PC-3 (cell line): ENCODE data around the gene FAM216B. TPM values are rescaled to one million over a fixed set of nuclear protein-coding genes. Genes with fewer than 3 reads are reported as not detected.
A peak's percentile ranks its signal among the peaks of the same experiment; 100 is the strongest.
"Not testable (repeated sequence)": the region's sequence is repeated elsewhere in the genome, so short reads cannot be mapped to it uniquely, and the experiment has no call there.

Source experiments
- ATAC-seq: fragments of 200-7000 bp; cut with Tn5 transposase; 2 replicates; pipeline ENCODE4 v1.9.1; 2020; ENCODE audit warnings: mild to moderate bottlenecking, moderate library complexity
- BruUV-seq: library from RNA; stranded (reverse); fragments of 400-500 nt; replicated peaks from 2 replicates; lab custom pipeline; 2021; lab: Mats Ljungman, UMichigan
- CTCF ChIA-PET: fragments of 300-600 bp; sonication (Branson Sonifier 250); formaldehyde crosslinking; loops from one replicate; lab custom pipeline; 2022; ENCODE audit warnings: antibody characterized with exemption; lab: Charles Lee
- POLR2A ChIA-PET: fragments of 300-600 bp; sonication (Branson Sonifier 250); formaldehyde crosslinking; loops from one replicate; lab custom pipeline; 2022; ENCODE audit warnings: antibody characterized with exemption; ENCODE audit not compliant: unreplicated experiment; lab: Charles Lee
- DNase-seq: peaks from one replicate; pipeline ENCODE4 v3.0.0-alpha.2; 2015
- H2AFZ ChIP-seq: fragments of 300-600 bp; sonication (generic); 2 replicates; pipeline ENCODE4 v1.6.0; 2016; ENCODE audit warnings: antibody characterized with exemption, low read length
- H3F3A ChIP-seq: fragments of 300-600 bp; sonication (generic); one replicate; pipeline ENCODE4 v1.6.0; 2017; ENCODE audit warnings: antibody characterized with exemption, low read length, control low read depth, mild to moderate bottlenecking; ENCODE audit not compliant: unreplicated experiment
- H3K27ac ChIP-seq: fragments of 300-600 bp; sonication (generic); 2 replicates; pipeline ENCODE4 v1.5.1; 2016; ENCODE audit warnings: mild to moderate bottlenecking, low read length
- H3K27me3 ChIP-seq: fragments of 300-600 bp; sonication (generic); 2 replicates; pipeline ENCODE4 v1.6.1; 2016; ENCODE audit warnings: low read length, mixed read lengths
- H3K36me3 ChIP-seq: fragments of 300-600 bp; sonication (generic); 2 replicates; pipeline ENCODE4 v1.6.1; 2016; ENCODE audit warnings: low read depth, mixed run types, low read length, mixed read lengths
- H3K4me1 ChIP-seq: fragments of 300-600 bp; sonication (generic); 2 replicates; pipeline ENCODE4 v1.5.1; 2016; ENCODE audit warnings: low read length; ENCODE audit not compliant: insufficient read depth
- H3K4me2 ChIP-seq: fragments of 300-600 bp; sonication (generic); 2 replicates; pipeline ENCODE4 v1.6.0; 2016; ENCODE audit warnings: low read length
- H3K4me3 ChIP-seq: fragments of 300-600 bp; sonication (generic); 2 replicates; pipeline ENCODE4 v1.5.1; 2016; ENCODE audit warnings: mild to moderate bottlenecking, low read length, mixed read lengths
- H3K79me2 ChIP-seq: fragments of 300-600 bp; sonication (generic); 2 replicates; pipeline ENCODE4 v1.6.1; 2017; ENCODE audit warnings: low read length, mixed read lengths
- H3K9ac ChIP-seq: fragments of 300-600 bp; sonication (generic); 2 replicates; pipeline ENCODE4 v1.6.0; 2016; ENCODE audit warnings: mild to moderate bottlenecking, low read length
- H3K9me2 ChIP-seq: fragments of 300-600 bp; sonication (generic); replicated peaks from 2 replicates; pipeline ENCODE4 v1.6.1; 2016; ENCODE audit warnings: mixed run types, low read length, mixed read lengths
- H3K9me3 ChIP-seq: fragments of 300-600 bp; sonication (generic); 2 replicates; pipeline ENCODE4 v1.6.1; 2016; ENCODE audit warnings: low read length, mixed read lengths
- H4K20me1 ChIP-seq: fragments of 300-600 bp; sonication (generic); 2 replicates; pipeline ENCODE4 v1.6.1; 2016; ENCODE audit warnings: low read length, mixed read lengths
- EZH2 ChIP-seq: fragments of 300-600 bp; sonication (generic); IDR thresholded peaks from one replicate; pipeline ENCODE4 v1.6.1; 2017; ENCODE audit warnings: antibody characterized with exemption, mild to moderate bottlenecking, low read length; ENCODE audit not compliant: unreplicated experiment
- EZH2phosphoT487 ChIP-seq: fragments of 300-600 bp; sonication (generic); IDR thresholded peaks from 2 replicates; pipeline ENCODE4 v1.6.1; 2018; ENCODE audit warnings: mild to moderate bottlenecking, antibody characterized with exemption, low read length, borderline replicate concordance
- intact Hi-C: fragments of 100-400 bp; cut with micrococcal nuclease; formaldehyde crosslinking; loops from 2 replicates; pipeline ENCODE4 v1.9.0; 2023
- total RNA-seq: library from RNA; depleted of rRNA; stranded (reverse); fragments of >200 nt; gene quantifications from 2 replicates; pipeline ENCODE4 v1.2.3, GENCODE V29; 2014
- TF ChIP-seq, protein P1 (sequence below): fragments of 300-600 bp; sonication (generic); conservative IDR thresholded peaks from 2 replicates; pipeline ENCODE4 v1.5.1; 2017; ENCODE audit warnings: antibody characterized with exemption, low read depth, mild to moderate bottlenecking, low read length

FAM216B gene
- total RNA-seq, 1 experiment from 2014 or later = not detected

- H3K27me3 ChIP-seq = no peaks in the 10 kb centered on the region
- POLR2A ChIA-PET = no interaction called here
- no peaks in the 10 kb centered on the region for H3F3A ChIP-seq
- no peaks in the 10 kb centered on the region for H3K9me2 ChIP-seq
- H3K4me3 ChIP-seq = no peak overlapping the region
- TF ChIP-seq EZH2phosphoT487 (no peak), EZH2 (no peak)
- TF ChIP-seq, protein P1, sequence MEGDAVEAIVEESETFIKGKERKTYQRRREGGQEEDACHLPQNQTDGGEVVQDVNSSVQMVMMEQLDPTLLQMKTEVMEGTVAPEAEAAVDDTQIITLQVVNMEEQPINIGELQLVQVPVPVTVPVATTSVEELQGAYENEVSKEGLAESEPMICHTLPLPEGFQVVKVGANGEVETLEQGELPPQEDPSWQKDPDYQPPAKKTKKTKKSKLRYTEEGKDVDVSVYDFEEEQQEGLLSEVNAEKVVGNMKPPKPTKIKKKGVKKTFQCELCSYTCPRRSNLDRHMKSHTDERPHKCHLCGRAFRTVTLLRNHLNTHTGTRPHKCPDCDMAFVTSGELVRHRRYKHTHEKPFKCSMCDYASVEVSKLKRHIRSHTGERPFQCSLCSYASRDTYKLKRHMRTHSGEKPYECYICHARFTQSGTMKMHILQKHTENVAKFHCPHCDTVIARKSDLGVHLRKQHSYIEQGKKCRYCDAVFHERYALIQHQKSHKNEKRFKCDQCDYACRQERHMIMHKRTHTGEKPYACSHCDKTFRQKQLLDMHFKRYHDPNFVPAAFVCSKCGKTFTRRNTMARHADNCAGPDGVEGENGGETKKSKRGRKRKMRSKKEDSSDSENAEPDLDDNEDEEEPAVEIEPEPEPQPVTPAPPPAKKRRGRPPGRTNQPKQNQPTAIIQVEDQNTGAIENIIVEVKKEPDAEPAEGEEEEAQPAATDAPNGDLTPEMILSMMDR = no peak
- intact Hi-C loops = no loop called here
- no peaks in the 10 kb centered on the region for H3K36me3 ChIP-seq
- no peaks in the 10 kb centered on the region for H4K20me1 ChIP-seq
- no peak for ATAC-seq
- H3K9me3 ChIP-seq = no peaks in the 10 kb centered on the region
- CTCF ChIA-PET = no interaction called here
- no peak overlapping the region for H3K9ac ChIP-seq
- H3K27ac ChIP-seq = peak overlapping the region; percentile 69; the same call in 1 of the 2 replicates
- H2AFZ ChIP-seq = no peak overlapping the region
- no TSS peak for BruUV-seq
- H3K4me2 ChIP-seq = no peak overlapping the region; the same call in 1 of the 2 replicates
- H3K79me2 ChIP-seq = no peaks in the 10 kb centered on the region
- no peak for DNase-seq
- H3K4me1 ChIP-seq = peaks cover 20% of the 10 kb centered on the region
These were observed 34.3 kb downstream of the FAM216B start for GRCh38 chr13:42815681-42816080.

- Histone ChIP-seq H3K79me2 (no peaks in the 10 kb centered on the region), H3K9me3 (no peaks in the 10 kb centered on the region), H3F3A (no peaks in the 10 kb centered on the region), H3K4me1 (peaks cover 23% of the 10 kb centered on the region), H3K9ac (no peak overlapping the region), H3K9me2 (no peaks in the 10 kb centered on the region), H3K36me3 (no peaks in the 10 kb centered on the region), H3K27ac (no peak overlapping the region), H2AFZ (no peak overlapping the region), H3K27me3 (no peaks in the 10 kb centered on the region), H4K20me1 (no peaks in the 10 kb centered on the region), H3K4me2 (no peak overlapping the region), H3K4me3 (no peak overlapping the region)
- BruUV-seq = no TSS peak
- DNase-seq = no peak
- intact Hi-C loops = no loop called here
- ChIA-PET CTCF (no interaction called here), POLR2A (no interaction called here)
- ATAC-seq = no peak
- TF ChIP-seq EZH2 = no peak
- no peak for TF ChIP-seq EZH2phosphoT487
- TF ChIP-seq, protein P1 = peak; percentile 27; the same call in 1 of the 2 replicates
These were observed 35.2 kb downstream of the FAM216B start for GRCh38 chr13:42816538-42816937.

- ATAC-seq, CTCF ChIA-PET: not testable (repeated sequence)
These were observed 38.3 kb downstream of the FAM216B start for GRCh38 chr13:42819687-42820086.

More at GRCh38 chr13:42819687-42820086, 38.3 kb downstream of the FAM216B start:
- H3K27me3 ChIP-seq, H3K27ac ChIP-seq, H3K79me2 ChIP-seq, intact Hi-C loops, H3K9me3 ChIP-seq, H3K9me2 ChIP-seq, POLR2A ChIA-PET, H2AFZ ChIP-seq, H3K36me3 ChIP-seq, H3K4me2 ChIP-seq, H3K4me3 ChIP-seq, H4K20me1 ChIP-seq, H3F3A ChIP-seq, BruUV-seq, DNase-seq, H3K9ac ChIP-seq: not testable (repeated sequence)
- peaks cover 18% of the 10 kb centered on the region for H3K4me1 ChIP-seq
